Measurements from ENCODE around the gene MC5R. TPM values are rescaled to one million over a fixed set of nuclear protein-coding genes. Genes with fewer than 3 reads are reported as not detected.
"Not testable (repeated sequence)": the region's sequence is repeated elsewhere in the genome, so short reads cannot be mapped to it uniquely, and the experiment has no call there.

MC5R gene
- total RNA-seq, 1 donor from 2014 or later, result not detected

DNA sequence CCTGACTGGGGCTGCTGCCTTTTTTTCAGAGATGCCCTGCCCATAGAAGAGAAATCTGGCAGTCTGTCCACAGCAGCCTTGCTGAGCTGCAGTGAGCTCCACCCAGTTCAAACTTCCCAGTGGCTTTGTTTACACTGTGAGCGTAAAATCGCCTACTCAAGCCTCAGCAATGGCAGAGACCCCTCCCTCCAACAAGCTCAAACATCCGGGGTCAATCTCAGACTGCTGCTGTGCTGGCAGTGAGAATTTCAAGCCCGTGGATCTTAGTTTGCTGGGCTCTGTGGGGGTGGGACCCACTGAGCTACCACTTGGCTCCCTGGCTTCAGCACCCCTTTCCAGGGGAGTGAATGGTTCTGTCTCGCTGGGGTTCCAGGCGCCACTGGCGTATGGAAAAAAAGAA lies 38.9 kb downstream of the MC5R start:
- not testable (repeated sequence) for DNase-seq

DNA sequence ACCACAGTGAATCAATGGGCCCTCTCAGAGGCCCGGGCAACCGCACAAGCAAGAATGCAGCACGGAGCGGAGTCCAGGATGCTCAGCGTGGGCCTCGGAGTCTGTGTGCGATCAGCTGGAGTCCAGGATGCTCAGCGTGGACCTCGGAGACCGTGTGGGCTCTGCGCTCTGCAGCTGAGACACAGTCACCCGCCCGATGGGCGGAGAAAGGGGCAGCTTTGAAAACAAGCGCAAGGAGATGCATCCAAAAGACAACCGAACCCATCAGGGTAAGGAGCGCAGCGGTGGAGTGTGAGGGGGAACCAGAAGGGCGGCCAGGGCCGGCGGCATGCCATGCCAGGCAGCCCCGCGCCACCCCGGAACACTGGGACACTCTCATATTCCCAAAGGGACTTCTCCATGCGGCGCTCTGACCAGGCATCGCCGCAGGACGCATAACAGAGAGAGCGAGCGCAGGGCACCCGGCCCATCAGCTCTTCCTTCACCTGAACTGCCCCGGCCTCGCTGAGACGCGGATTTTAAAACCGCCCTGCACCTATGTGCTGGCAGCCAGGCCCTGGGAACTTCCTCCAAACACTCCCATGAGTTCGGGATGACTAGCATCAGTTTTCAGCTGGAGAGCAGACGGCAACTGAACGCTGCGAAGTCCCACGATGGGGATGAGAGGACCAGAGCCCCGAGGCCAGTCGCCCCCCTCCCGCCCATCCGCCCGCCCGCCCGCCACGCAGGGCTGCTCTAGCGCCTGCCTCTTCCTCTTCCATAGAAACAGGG lies 44.7 kb downstream of the MC5R start:
- DNase-seq, result no peak

DNA sequence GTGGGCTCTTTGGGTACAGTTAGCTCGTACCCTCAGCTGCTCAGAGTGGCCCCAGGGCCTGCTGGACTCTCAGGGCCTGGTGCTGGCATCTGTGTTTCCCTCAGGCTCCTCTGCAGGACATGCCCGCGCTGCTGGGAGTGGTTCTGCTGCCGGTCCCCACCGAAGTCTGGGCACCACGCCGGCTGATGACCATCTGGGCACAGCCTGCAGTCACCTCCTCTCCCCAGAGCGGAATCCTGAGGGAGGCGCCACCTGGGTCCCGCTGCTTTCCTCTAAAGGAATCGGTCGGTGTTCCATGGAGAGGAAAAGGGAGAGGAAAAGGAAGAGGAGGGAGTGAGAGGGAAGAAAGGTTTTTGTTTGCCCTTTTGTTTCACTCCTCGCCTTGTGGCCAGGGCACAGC lies 47.8 kb downstream of the MC5R start:
- no peak for DNase-seq

DNA sequence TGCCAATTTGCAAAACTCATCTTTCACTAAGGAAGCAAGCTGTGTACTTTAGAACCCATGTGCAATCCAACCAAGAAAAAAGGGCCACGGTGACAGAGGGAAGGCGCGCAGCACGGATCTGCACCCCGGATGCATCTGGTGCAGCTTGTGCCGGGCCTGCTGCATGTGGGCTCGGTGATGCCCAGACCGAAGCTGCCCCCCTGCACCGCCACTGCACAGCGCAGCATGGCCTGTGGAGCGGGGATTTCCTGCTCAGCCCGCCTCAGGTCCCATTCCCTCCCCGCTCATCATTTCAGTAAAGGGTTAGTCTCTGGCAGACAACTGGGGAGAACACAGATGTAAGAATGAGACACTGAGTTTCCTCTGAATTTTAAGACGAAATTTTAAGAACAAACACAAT lies 48.4 kb downstream of the MC5R start:
- DNase-seq, result no peak

- no peak for DNase-seq
These were observed 49.0 kb downstream of the MC5R start for GRCh38 chr18:13872932-13873331.

- DNase-seq, result no peak
These were observed 50.6 kb downstream of the MC5R start for GRCh38 chr18:13874558-13874957.

Other genes with a start within 250 kb of the MC5R start
- 31.7 and 34.8 TPM in 2 replicates for gene FAM210A, start 97.6 kb upstream of the MC5R start, total RNA-seq
- 36.6 and 37.3 TPM in 2 replicates for gene RNMT, start 97.5 kb upstream of the MC5R start, total RNA-seq
- not detected in 2 replicates for gene MC2R, start 91.4 kb downstream of the MC5R start, total RNA-seq

All from dermis blood vessel endothelial cell (primary cell).